NCI-H1105 (cell line): ENCODE results near the gene IQCE.

Experiments
- DNase-seq: peaks from one replicate; lab custom pipeline; 2025; lab: John Stamatoyannopoulos, UW

The IQCE gene

GRCh38 chr7:2616387-2617324 lies 57.9 kb downstream of the IQCE start:
- DNase-seq, result no peak

GRCh38 chr7:2617325-2617905 lies 58.6 kb downstream of the IQCE start:
- no peak for DNase-seq

GRCh38 chr7:2619116-2619515 lies 60.3 kb downstream of the IQCE start:
- DNase-seq, result no peak

- DNase-seq, result no peak
These were observed 62.5 kb downstream of the IQCE start for GRCh38 chr7:2621061-2621828.

- no peak for DNase-seq
These were observed 63.3 kb downstream of the IQCE start for GRCh38 chr7:2621948-2622640.

- no peak for DNase-seq
These were observed 64.3 kb downstream of the IQCE start for GRCh38 chr7:2622869-2623697.

- DNase-seq, result no peak
These were observed 64.9 kb downstream of the IQCE start for GRCh38 chr7:2623698-2624014.

- DNase-seq, result no peak
These were observed 65.6 kb downstream of the IQCE start for GRCh38 chr7:2624293-2624886.

- DNase-seq, result no peak
These were observed 67.8 kb downstream of the IQCE start for GRCh38 chr7:2626498-2627117.

- no peak for DNase-seq
These were observed 68.7 kb downstream of the IQCE start for GRCh38 chr7:2627258-2628129.

GRCh38 chr7:2628130-2628482 lies 69.3 kb downstream of the IQCE start:
- no peak for DNase-seq

- no peak for DNase-seq
These were observed 70.1 kb downstream of the IQCE start for GRCh38 chr7:2628891-2629290.

- DNase-seq, result no peak
These were observed 71.2 kb downstream of the IQCE start for GRCh38 chr7:2629746-2630681.

GRCh38 chr7:2631946-2632732 lies 73.4 kb downstream of the IQCE start, which contains the start of gene TTYH3:
Gene TTYH3 (plus strand): TSS chr7:2631986. CDS start chr7:2632156, 170 bp downstream.
- DNase-seq, result no peak

- DNase-seq, result peak; percentile 65
These were observed 74.2 kb downstream of the IQCE start for GRCh38 chr7:2632733-2633537.

- no peak for DNase-seq
These were observed 74.9 kb downstream of the IQCE start for GRCh38 chr7:2633538-2634266.
